GM23338 (cell line): Measurements from ENCODE around the gene PRKCI.

Experiments
- POLR2AphosphoS5 ChIP-seq: IDR thresholded peaks from 2 replicates; pipeline ENCODE4 v1.6.1; 2016; ENCODE audit warnings: antibody characterized with exemption, low read depth
- TF ChIP-seq, protein P1 (sequence below): fragments of 250-450 bp; sonication (Bioruptor Pico); IDR thresholded peaks from 2 replicates; pipeline ENCODE4 v1.5.0; 2020; ENCODE audit warnings: mild to moderate bottlenecking, moderate library complexity

DNA sequence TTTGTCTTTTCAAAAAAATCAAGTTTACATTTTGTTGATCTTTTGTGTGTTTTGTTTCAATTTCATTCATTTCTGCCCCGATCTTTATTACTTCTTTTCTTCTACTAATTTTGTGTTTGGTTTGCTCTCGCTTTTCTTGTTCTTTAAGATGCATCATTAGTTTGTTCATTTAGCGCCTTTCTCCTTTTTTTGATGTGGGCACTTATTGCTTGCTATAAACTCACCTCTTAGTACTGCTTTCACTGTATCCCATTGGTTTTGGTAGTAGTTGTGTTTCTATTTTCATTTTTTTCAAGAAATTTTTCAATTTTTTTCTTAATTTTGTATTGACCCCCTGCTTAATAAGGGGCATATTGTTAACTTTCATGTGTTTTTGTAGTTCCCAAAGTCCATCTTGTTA lies 34.4 kb downstream of the PRKCI start:
- TF ChIP-seq POLR2AphosphoS5 = no peak
- TF ChIP-seq, protein P1, sequence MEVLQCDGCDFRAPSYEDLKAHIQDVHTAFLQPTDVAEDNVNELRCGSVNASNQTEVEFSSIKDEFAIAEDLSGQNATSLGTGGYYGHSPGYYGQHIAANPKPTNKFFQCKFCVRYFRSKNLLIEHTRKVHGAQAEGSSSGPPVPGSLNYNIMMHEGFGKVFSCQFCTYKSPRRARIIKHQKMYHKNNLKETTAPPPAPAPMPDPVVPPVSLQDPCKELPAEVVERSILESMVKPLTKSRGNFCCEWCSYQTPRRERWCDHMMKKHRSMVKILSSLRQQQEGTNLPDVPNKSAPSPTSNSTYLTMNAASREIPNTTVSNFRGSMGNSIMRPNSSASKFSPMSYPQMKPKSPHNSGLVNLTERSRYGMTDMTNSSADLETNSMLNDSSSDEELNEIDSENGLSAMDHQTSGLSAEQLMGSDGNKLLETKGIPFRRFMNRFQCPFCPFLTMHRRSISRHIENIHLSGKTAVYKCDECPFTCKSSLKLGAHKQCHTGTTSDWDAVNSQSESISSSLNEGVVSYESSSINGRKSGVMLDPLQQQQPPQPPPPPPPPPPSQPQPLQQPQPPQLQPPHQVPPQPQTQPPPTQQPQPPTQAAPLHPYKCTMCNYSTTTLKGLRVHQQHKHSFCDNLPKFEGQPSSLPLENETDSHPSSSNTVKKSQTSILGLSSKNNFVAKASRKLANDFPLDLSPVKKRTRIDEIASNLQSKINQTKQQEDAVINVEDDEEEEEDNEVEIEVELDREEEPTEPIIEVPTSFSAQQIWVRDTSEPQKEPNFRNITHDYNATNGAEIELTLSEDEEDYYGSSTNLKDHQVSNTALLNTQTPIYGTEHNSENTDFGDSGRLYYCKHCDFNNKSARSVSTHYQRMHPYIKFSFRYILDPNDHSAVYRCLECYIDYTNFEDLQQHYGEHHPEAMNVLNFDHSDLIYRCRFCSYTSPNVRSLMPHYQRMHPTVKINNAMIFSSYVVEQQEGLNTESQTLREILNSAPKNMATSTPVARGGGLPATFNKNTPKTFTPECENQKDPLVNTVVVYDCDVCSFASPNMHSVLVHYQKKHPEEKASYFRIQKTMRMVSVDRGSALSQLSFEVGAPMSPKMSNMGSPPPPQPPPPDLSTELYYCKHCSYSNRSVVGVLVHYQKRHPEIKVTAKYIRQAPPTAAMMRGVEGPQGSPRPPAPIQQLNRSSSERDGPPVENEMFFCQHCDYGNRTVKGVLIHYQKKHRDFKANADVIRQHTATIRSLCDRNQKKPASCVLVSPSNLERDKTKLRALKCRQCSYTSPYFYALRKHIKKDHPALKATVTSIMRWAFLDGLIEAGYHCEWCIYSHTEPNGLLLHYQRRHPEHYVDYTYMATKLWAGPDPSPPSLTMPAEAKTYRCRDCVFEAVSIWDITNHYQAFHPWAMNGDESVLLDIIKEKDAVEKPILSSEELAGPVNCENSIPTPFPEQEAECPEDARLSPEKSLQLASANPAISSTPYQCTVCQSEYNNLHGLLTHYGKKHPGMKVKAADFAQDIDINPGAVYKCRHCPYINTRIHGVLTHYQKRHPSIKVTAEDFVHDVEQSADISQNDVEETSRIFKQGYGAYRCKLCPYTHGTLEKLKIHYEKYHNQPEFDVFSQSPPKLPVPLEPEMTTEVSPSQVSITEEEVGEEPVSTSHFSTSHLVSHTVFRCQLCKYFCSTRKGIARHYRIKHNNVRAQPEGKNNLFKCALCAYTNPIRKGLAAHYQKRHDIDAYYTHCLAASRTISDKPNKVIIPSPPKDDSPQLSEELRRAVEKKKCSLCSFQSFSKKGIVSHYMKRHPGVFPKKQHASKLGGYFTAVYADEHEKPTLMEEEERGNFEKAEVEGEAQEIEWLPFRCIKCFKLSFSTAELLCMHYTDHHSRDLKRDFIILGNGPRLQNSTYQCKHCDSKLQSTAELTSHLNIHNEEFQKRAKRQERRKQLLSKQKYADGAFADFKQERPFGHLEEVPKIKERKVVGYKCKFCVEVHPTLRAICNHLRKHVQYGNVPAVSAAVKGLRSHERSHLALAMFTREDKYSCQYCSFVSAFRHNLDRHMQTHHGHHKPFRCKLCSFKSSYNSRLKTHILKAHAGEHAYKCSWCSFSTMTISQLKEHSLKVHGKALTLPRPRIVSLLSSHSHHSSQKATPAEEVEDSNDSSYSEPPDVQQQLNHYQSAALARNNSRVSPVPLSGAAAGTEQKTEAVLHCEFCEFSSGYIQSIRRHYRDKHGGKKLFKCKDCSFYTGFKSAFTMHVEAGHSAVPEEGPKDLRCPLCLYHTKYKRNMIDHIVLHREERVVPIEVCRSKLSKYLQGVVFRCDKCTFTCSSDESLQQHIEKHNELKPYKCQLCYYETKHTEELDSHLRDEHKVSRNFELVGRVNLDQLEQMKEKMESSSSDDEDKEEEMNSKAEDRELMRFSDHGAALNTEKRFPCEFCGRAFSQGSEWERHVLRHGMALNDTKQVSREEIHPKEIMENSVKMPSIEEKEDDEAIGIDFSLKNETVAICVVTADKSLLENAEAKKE (CRISPR knock-in tag) = no peak
